Medulla oblongata (tissue), 1 donor: ENCODE measurements around the gene BCL2L13.
A peak's percentile ranks its signal among the peaks of the same experiment; 100 is the strongest.
"Not testable (repeated sequence)": the region's sequence is repeated elsewhere in the genome, so short reads cannot be mapped to it uniquely, and the experiment has no call there.

Experiments used
- DNase-seq: peaks from one replicate; pipeline ENCODE4 v3.0.0-alpha.2; 2015; ENCODE audit errors: extremely low spot score

BCL2L13 gene

DNA sequence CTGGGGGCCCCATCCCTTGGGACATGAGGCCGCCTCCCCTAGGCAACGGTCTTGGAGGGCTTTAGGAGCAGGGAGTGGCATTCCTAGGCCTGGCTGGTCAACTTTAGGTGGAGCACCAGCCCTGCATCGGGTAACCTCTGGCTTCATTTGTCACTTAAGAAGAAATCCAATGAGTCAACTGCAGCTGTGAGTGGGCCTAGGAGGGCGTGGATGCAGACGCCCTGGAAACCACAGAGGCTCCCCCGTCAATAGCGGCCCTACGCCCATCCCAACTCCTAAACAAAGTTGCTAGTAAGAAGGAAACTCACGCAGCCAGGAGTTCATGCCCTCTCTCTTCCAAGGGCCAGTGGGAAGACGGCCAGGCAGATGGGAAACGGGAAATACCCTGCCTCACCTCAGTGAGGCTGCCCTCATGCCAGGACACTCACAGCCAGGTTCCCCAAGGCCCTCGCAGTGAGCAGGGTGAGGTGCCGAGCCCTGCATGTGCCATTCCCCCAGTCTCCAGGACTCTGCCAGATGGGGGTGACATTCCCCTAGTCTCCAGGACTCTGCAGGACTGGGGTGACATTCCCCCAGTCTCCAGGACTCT is 114.9 kb downstream of the BCL2L13 start:
- no peak for DNase-seq

DNA sequence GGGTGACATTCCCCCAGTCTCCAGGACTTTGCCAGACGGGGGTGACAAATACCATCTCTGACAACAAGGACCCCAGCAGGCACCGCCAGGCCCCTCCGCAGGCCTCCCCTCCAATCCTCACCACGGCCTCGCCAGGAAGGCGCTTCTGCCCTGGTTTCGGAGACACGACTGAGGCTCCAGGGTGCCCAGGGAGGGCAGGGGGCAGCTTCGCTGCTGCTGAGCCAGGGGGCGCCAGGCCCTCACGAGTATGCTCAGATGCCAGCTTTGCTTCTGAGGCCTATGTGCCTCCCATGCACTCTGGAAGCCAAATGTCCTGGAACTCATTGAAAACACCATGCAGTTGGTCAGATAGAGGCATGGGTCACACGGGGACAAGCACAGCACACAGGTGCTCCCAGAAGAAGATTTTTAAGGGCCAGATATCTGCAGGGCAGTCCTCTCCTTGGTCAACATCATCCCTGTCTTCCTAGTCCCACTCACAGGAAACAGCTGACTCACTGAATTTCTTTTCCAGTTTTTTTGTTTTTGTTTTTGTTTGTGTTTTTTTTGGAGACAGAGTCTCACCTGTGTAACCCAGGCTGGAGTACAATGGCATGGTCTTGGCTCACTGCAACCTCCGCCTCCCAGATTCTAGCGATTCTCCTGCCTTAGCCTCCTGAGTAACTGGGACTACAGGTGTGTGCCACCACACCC is 115.8 kb downstream of the BCL2L13 start:
- no peak for DNase-seq

DNA sequence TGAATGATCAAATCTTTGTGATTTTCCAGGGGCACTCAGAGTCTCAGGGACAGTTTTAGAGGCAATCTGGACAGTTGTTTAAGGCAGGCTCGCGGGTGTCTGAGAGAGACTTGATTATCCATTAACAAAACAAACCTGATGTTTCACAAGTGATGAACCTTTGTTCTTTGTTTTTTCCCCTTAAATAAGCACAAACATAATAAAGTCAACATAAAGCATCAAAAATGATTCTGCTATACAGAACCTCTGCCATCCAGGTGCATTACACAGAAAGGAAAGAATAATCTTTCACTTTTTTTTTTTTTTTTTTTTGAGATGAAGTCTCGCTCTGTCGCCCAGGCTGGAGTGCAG is 122.6 kb downstream of the BCL2L13 start:
- no peak for DNase-seq

DNA sequence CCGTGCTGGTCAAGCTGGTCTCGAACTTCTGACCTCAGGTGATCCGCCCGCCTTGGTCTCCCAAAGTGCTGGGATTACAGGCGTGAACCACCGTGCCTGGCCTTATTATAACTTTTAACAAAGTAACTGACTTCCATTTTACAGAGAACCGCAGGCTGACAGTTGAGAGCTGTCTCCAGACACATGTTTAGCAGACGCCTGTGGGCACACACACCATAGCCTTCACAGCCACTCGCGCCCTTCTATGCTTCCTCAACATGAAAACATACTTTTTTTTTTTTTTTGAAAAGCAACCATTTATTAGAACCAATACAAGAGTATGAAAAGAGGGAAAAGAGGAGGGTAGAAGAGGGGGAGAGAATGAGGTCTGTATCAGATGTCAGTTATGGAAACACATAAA is 124.9 kb downstream of the BCL2L13 start:
- DNase-seq: not testable (repeated sequence)

DNA sequence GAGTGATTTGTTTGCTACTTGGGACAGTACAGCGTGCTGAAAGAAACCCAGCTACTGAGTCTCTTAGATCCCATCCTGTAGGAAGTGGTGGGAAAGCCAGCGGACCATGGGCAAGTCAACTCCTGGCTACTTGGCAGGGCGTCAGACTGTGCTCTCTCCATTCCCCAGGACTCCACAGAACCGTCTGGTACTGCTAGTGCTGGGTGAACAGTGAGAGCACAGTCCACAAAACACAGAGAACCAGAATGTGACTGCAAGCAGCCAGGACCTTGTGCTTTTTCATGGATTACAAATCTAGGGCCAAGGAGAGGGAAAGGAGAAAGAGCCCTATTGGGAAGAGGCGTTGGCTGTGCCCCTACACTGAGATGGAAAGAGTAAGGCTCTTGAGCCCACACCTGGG is 125.5 kb downstream of the BCL2L13 start:
- peak; percentile 72 for DNase-seq

DNA sequence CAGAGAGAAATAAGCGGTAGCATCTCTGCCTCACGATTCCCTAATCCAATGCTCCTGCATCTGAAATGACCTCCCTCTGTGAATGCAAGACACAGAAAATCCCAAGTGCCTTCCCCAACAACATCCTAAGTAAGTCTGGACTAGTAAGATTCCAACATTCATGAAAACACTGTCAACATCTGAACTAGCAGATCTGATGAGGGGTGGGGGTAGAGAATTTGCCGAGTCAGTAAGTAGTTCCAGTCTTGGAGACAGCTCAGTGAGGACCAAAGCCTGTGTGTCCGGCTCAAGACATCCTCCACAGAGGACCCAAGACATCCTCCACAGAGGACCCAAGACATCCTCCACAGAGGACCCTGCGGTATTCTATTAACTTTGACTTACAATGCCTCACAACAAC is 126.3 kb downstream of the BCL2L13 start:
- DNase-seq: not testable (repeated sequence)

DNA sequence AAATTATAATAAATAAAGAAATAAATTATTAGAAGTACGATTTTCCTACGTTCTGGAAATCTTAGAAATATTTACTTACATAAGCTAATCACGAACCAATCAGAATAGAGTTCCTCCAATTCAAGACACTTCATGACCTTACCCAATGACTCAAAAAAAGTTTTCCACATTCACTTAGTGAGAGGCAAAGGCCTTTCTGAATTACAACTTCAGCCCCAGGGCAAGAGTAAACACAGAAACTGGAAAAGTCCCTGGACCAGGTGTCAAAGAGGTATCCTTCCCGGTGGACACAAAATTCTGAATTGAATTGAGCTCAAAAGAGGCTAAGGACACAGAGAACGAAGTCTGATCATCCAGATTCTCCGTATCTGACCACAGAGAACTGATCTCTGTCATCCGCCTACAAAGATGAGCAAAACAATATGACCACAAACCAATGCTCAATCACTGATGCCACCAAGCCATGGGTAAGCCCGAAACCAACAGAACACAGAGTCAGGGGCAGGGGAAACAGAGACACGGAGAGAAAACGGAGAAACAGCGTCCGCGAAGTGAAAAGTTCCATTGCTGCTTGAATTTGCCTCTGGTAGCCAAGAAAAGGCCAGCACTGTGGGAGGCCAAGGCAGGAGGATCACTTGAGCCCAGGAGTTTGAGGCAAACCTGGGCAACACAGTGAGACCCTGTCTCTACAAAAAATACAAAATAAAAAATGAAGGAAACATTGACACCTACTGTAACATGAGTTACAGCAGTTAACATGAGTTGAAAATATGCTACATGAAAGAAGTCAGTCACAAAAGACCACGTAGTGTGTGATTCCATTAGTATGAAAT is 128.9 kb downstream of the BCL2L13 start:
- DNase-seq: no peak

DNA sequence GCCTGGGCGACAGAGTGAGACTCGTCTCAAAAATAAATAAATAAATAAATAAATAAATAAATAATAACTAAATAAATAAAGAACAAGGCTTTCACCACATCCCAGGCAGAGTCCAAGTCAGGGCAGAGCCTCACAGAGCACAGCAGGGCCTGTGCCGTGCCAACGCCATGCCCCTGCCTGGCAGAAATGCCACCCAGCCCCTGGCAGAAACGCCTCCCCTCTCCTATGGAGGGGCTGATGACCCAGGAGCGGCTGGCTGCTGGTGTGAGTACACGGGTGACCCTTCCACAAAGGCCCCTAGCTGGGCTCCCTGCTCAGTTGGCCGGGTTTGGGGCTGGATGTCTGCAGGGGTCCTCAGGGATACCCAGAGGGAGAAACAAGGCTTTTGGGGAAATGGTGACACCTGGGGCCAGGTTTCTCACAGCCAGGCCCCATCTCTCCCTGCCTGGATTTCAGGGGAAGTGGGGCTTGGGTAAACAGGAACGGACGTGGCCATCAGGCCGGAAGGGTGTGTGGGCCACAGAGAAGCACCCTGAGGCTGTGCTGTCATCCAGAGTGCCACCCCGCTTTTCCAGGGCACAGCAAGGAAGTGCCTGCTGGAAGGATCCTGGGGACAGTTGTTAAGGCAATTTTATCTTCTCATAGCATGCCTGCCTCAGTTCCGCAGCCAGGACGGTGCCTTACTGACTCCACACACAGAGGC is 130.6 kb downstream of the BCL2L13 start:
- DNase-seq: no peak

DNA sequence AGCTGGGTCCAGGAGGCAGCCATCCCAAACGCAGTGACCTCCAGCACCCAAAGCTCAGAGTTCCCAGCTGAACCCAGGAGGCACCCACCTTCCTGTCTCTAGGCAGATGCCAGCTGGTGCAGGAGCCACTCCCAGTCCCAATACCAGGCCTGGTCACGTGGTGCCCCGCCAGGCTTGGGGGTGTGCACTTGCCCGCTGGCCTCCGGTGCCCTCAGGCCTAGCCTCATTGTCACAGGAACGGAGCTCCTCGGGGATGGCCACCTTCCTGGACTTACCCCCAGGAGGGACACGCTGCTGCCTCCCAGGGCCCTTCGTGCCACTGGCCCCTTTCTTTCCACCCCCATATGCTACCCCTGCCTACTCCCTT is 131.1 kb downstream of the BCL2L13 start:
- DNase-seq: no peak

DNA sequence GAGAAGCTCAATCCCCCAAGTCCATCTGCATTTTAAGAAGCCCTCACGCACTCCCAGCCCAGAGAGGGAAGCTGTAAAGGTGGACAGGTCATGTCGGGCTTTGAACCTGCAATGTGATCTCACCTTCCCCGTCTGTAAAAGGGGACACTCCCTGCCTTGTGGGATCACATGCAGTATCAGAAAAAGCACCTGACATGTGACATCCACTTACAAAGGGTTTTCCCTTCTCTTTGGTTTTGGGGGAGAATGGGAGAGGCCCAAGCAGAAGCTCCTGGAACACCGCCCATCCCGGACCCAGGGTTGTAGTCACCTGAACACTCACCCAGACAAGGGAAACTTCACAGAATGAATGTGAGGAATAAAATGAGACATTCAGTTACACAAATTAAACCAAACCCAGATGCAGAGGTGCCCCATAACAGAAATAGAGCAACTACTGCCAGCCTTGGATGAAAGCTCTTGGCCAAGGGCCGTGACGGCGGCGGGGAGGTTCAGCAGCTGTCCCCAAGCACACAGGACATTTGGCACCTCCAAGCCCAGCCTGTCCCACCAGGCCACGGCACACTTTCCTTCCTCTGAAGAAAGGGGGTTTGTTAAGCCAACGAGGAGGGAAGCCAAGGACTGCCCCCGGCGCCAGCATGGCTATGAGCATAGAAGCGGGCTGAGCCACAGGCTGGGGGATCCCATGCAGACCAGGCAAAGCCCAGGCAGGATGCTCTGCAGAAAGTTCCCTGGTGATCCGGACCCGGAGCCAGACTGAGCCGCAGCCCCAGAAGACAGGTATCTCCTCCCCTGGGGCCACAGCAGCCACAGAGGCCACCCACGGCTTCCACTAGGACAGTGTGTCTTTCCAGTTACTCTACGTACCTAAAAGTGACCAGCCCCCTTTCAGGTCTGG is 131.9 kb downstream of the BCL2L13 start:
- peak; percentile 76 for DNase-seq

DNA sequence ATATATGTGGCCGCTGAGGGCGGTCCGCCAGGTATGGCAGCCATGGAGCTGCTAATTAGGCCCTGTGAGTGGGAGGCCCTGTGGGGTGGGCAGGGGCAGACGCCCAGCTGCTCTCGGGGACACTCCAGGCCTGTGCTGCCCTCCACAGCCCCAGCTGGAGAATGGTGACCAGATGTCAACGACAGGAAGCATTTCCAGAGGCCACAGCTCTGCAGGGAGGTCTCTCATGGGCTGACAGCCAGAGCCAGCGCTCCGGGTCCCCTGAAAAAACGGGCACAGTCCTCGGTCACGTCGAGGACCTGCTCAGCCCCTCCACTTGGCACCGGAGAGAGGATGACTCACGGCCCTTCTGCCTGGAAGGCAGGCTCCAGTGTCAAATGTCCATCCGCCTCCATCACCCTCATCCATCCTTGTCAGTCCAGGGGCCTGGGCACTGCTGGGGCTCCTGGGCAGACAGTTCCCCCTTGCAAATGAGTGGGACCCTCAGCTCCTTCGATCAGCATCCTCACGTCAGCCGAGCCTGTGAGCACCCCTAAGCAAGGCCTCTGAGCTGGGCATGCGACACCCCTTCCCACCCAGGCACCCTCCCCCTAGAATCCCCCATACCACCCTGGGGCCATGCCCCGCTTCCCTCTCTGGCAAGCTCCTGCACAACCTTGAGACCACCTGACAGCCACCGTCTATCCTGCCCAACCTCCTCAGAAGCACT is 133.8 kb downstream of the BCL2L13 start:
- DNase-seq: no peak

DNA sequence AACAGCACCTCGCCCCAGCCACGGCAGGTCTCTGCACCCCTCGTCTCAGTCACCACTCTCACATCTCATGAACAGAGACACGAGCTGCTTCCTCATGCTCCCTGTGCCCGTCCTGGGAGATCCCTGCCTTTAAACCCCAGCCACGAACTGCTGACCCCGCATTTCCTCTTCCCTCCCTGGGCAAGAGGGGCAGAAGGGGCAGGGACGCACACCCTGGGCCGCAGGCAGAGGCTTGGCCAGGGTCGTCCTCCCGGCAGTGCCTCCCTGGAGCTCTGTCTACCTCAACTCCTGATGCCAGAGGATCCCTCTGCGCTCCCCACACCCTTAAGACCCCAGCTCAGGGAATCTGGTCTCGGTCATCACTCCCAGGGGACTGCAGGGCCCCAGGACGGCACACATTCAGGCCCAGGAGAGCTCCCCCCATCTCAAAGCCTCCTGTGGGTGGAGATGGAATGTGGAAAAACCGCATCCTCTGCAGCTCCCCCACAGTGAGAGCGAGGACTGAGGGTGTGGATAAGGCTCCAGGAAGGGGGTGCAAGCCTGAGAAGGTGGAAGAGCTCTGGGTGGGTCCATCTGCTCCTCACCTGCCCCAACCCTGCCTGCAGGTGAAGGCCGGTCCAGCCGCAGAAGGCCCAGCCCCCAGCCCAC is 134.5 kb downstream of the BCL2L13 start:
- peak; percentile 46 for DNase-seq

DNA sequence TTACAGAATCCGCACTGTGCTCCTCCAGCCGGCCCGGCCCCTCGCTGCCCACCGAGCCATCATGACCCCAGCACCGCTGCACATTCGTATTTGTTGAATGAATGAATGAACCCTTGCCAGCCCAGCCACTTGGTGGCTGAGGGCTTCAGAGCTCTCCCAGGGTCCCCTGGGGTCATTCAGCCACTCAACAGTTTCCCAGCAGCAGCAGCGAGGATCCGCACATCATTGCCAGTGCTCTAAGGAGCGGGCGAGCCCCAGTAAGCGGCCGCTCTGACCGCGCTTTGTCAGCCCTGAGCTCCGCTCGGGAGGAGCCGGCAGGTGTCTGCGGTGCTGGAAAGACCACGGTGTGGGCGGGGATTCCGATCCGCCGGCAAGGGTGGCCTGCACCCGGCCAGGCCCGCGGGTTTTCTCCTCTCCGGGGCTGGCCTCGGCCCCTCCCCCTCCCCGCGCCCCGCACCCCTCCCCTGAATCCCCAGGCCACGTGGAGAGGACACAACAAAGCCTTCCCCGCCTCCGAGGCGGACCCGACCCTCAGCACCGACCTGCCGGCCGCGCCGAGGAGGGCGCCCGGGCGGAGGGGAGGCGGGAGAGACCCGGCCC is 135.1 kb downstream of the BCL2L13 start:
- DNase-seq: peak; percentile 60

DNA sequence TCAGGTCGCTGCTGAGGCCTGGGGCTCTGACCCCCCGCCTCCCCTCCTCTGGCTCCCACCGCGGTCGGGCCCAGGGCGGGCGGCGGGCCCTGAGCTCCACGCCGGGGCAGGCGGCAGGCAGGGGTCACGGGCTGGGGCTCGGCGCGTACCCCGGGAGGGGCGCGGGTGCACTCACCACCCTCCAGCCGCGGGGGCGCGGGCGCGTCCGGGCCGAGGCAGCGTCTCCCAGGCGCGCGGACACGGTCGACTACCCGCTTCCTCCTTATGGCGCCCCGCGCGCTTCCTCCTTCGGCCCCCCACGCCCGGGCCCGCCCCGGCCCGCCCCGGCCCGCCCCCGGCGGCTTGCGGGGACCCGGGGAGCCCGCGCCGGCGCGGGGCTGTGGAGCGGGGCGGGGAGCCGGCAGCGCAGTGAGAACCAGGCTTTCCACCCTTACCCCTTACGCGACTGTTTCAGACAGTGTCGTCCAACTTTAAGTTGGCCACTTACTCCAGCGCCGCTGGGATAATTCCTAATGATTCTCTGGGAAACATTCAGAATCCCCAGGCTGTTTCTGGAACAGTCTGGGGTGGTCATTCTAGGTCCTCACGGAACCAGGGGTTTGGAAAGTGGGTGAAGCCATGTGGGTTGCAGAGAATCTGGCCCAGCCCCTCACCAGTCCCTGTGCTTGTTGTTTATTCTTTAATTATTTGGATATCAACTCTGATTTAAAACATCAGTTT is 135.8 kb downstream of the BCL2L13 start, which contains the start of gene BID:
TSS of gene BID (minus strand) at position 264 of the 720 bp plus-strand sequence. CDS start 24,353 bp downstream, outside the sequence.
- no peak for DNase-seq

DNA sequence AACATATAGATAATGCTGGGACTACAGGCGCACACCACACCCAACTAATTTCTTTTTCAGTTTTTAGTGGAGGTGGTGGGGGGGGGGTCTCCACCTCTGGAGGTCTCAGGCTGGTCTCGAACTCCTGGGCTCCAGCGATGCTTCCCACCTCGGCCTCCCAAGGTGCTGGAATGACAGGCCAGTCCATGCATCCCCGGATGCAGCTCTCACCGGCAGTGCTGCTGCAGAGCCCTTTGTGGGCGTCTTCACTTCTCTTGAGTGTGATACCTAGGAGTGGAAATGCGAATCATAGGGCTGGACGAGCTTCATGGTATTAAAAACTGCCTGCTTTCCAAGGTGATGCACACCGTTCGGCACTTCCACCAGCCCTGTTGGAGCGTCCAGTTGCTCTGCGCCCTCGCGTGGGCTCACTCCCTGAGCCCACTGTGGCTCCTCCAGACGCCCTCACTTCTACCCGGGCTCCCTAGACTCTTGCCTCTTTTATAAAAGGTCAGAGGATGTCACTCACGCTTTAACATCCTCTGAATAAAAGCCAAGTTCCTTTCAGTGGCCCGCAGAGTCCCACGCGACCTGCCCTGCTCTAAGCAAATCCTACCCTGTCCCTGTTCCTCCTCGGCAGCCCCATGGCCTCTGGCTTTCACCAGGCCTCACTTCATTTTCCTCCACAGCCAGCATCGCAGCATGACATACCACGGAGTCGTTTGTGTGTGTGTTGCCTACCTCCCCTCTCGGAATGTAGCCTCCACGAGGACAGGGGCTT is 136.5 kb downstream of the BCL2L13 start:
- DNase-seq: no peak

DNA sequence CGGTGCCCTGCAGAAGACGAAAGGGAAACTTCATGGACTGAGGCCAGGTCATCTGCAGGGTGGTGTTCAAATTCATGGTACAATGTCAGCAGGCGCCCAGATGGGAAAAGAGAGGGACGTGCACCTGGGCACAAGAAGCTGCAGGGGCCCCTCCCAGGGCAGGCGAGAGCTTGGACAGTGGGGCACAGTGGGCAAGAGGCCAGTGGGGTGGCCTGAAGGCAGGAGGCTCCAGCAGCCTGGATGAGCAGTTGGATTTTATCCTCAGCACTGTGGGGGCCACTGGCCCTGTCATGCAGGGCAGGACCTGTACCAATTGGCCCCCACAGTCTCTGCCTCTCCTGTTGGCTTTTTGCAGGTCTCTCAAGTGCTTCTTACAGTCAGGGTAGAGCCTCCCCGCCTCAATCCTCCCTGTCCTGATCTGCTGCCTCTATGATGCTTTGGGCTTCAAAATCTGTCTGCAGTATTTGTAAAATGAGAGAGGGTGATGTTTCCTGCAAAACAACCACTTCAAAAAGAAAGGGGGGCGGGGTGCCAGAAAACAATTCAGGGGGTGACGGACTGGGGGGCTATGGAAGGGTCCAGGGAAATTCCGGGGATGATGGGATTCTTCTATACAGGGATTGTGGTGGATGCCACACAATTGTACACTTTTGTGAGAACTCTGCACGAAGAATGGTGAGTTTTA is 137.4 kb downstream of the BCL2L13 start:
- DNase-seq: no peak

DNA sequence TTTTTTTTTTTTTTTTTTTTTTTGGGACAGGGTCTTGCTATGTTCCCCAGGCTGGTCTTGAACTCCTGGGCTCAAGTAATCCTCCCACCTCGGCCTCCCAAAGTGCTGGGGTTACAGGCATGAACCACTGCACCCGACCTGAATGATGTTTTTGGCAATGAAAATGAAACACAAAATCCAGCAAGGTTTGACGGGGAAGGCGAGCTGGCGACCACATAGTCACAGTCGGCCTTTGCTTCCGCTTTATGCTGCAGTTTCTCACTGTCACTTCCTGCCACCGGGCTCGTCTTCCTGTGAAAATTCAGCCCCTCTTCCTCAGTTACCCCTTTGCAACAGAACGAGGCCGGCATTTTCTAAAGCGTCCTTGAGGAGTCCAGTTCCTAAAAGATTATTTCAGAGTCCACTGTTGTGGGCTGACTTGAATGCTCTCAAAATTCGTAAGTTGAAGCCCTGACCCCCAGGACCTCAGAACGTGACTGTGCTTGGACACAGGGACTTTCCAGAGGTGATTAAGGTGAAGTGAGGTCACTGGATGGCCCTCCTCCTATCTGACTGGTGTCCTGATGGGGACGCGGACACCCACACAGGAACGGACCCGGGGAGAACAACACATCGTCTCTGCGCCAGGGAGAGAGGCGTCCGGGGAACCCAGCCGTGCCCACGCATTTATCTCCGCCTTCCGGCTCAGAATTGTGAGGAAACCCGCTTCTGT is 138.6 kb downstream of the BCL2L13 start:
- no peak for DNase-seq
